GM12878 (cell line): ENCODE data around the gene HACE1. TPM values are rescaled to one million over a fixed set of nuclear protein-coding genes. Genes with fewer than 3 reads are reported as not detected.

Experiments
- ASH2L ChIP-seq: fragments of 300-600, 200-600 bp; sonication (generic); IDR thresholded peaks from 2 replicates; pipeline ENCODE4 v1.6.1; 2017; ENCODE audit warnings: low read depth, mild to moderate bottlenecking, borderline replicate concordance
- BHLHE40 ChIP-seq, 2 experiments: fragments of 450-650 bp in 1 of 2; IDR thresholded peaks; 2 replicates each; pipeline ENCODE4 v1.6.1; 2011 to 2017; ENCODE audit warnings: low read depth in 2 of 2, borderline replicate concordance in 1 of 2, improper control_type of control experiment in 1 of 2, low read length in 1 of 2, mild to moderate bottlenecking in 1 of 2
- CBFB ChIP-seq: IDR thresholded peaks from 2 replicates; pipeline ENCODE4 v1.6.1; 2016; ENCODE audit warnings: antibody characterized with exemption, low read depth
- CEBPB ChIP-seq, 2 experiments: fragments of 150-350 bp in 1 of 2; IDR thresholded peaks; 2 replicates each; pipeline ENCODE4 v1.6.1; 2012 to 2014; ENCODE audit warnings: low read depth in 2 of 2, low read length in 2 of 2, borderline replicate concordance in 1 of 2, inconsistent platforms in 1 of 2
- CHD1 ChIP-seq: IDR thresholded peaks from 2 replicates; pipeline ENCODE4 v1.6.1; 2012; ENCODE audit warnings: low read depth, low read length, improper control_type of control experiment
- ETV6 ChIP-seq, 2 experiments: fragments of 450-650 bp in 1 of 2; IDR thresholded peaks in 1 of 2; conservative IDR thresholded peaks in 1 of 2; 2 replicates each; pipeline ENCODE4 v1.6.1; 2014; ENCODE audit warnings: antibody characterized with exemption in 1 of 2, borderline replicate concordance in 1 of 2, low read depth in 1 of 2, mild to moderate bottlenecking in 1 of 2, moderate library complexity in 1 of 2
- GABPA ChIP-seq: IDR thresholded peaks from 2 replicates; pipeline ENCODE4 v1.6.1; 2014; ENCODE audit warnings: antibody characterized with exemption, low read depth, mild to moderate bottlenecking, inconsistent platforms
- HCFC1 ChIP-seq: fragments of 150-350 bp; IDR thresholded peaks from 2 replicates; pipeline ENCODE4 v1.6.1; 2014; ENCODE audit warnings: low read length
- HDAC2 ChIP-seq: fragments of 200-600 bp; sonication (generic); IDR thresholded peaks from 2 replicates; pipeline ENCODE4 v1.6.1; 2017
- IKZF1 ChIP-seq: fragments of 450-650 bp; conservative IDR thresholded peaks from 2 replicates; pipeline ENCODE4 v1.6.1; 2017; ENCODE audit warnings: antibody characterized with exemption, mild to moderate bottlenecking
- KDM1A ChIP-seq: fragments of 200-600 bp; sonication (generic); IDR thresholded peaks from 2 replicates; pipeline ENCODE4 v1.6.1; 2016; ENCODE audit warnings: borderline replicate concordance
- NFYA ChIP-seq: IDR thresholded peaks from 2 replicates; pipeline ENCODE4 v1.6.1; 2011; ENCODE audit warnings: low read depth, mild to moderate bottlenecking, low read length, improper control_type of control experiment, borderline replicate concordance
- RELA ChIP-seq: fragments of 450-650 bp; IDR thresholded peaks from 2 replicates; pipeline ENCODE4 v1.8.0; 2014; ENCODE audit warnings: borderline replicate concordance; ENCODE audit not compliant: partially characterized antibody
- RFX5 ChIP-seq: IDR thresholded peaks from 2 replicates; pipeline ENCODE4 v1.6.1; 2011; ENCODE audit warnings: low read depth, low read length, improper control_type of control experiment
- SIX5 ChIP-seq: IDR thresholded peaks from 2 replicates; pipeline ENCODE4 v1.6.1; 2011; ENCODE audit warnings: mild to moderate bottlenecking, low read depth, low read length, moderate library complexity; ENCODE audit not compliant: severe bottlenecking
- STAT3 ChIP-seq: IDR thresholded peaks from 2 replicates; pipeline ENCODE4 v1.6.1; 2011; ENCODE audit warnings: low read depth, low read length, improper control_type of control experiment
- SUPT20H ChIP-seq: IDR thresholded peaks from 2 replicates; pipeline ENCODE4 v1.6.1; 2011; ENCODE audit warnings: low read depth, mild to moderate bottlenecking, low read length, moderate library complexity, borderline replicate concordance; ENCODE audit not compliant: control insufficient read depth
- TAF1 ChIP-seq: IDR thresholded peaks from 2 replicates; pipeline ENCODE4 v1.6.1; 2011; ENCODE audit warnings: mild to moderate bottlenecking, low read depth, low read length, borderline replicate concordance
- TCF7 ChIP-seq: IDR thresholded peaks from 2 replicates; pipeline ENCODE4 v1.6.1; 2014; ENCODE audit warnings: antibody characterized with exemption, borderline replicate concordance
- YY1 ChIP-seq: IDR thresholded peaks from 2 replicates; pipeline ENCODE4 v1.6.1; 2011; ENCODE audit warnings: low read depth, mild to moderate bottlenecking, low read length
- ZBED1 ChIP-seq: IDR thresholded peaks from 2 replicates; pipeline ENCODE4 v1.6.1; 2016; ENCODE audit warnings: borderline replicate concordance
- ZNF207 ChIP-seq: fragments of 450-650 bp; IDR thresholded peaks from 2 replicates; pipeline ENCODE4 v1.6.1; 2014; ENCODE audit warnings: antibody characterized with exemption, mild to moderate bottlenecking, borderline replicate concordance
- polyA plus RNA-seq, 11 experiments: library from polyadenylated mRNA; depleted of rRNA in 4 of 11; unstranded in 6 of 11; stranded (reverse) in 5 of 11; fragments of >200 nt; fragmentation: Nextera tagmentation in 4 of 11; fragmentation: Illumina TruSeq in 1 of 11; extraction: Ambion mirVana in 4 of 11; extraction: Trizol in 1 of 11; gene quantifications; 1 replicate in 1 of 11; 2 replicates in 10 of 11; pipeline versions ENCODE4 v1.2.1 to v1.2.3, GENCODE V29; 2011 to 2016; ENCODE audit warnings: inconsistent platforms in 2 of 11, missing spikeins in 2 of 11, low read depth in 1 of 11
- total RNA-seq, 4 experiments: library from RNA; depleted of rRNA in 3 of 4; stranded (reverse); fragments of >200 nt in 3 of 4; fragmentation: Illumina TruSeq in 1 of 4; extraction: Trizol in 1 of 4; gene quantifications; 2 replicates each; pipeline versions ENCODE4 v1.2.1 to v1.2.3, GENCODE V29; 2013 to 2021
- TF ChIP-seq, protein P1 (sequence below): fragments of 450-650 bp; formaldehyde crosslinking; IDR thresholded peaks from 2 replicates; pipeline ENCODE4 v1.5.0; 2022; ENCODE audit warnings: mild to moderate bottlenecking, missing genetic modification characterization
- TF ChIP-seq, protein P2 (sequence below): IDR thresholded peaks from 2 replicates; pipeline ENCODE4 v1.6.1; 2011; ENCODE audit warnings: borderline replicate concordance, low read depth, mild to moderate bottlenecking, moderate library complexity, low read length; ENCODE audit not compliant: insufficient read depth, poor library complexity, severe bottlenecking
- TF ChIP-seq, protein P3 (sequence below): fragments of 450-650 bp; IDR thresholded peaks from 2 replicates; pipeline ENCODE4 v1.6.1; 2014; ENCODE audit warnings: mild to moderate bottlenecking

HACE1 gene
- total and polyA plus RNA-seq, 10 of the 15 experiments (the other 5 are each of a cell fraction or from before 2014, with no cell fraction given): 1.6 to 16.9 (median 5.6) TPM

DNA sequence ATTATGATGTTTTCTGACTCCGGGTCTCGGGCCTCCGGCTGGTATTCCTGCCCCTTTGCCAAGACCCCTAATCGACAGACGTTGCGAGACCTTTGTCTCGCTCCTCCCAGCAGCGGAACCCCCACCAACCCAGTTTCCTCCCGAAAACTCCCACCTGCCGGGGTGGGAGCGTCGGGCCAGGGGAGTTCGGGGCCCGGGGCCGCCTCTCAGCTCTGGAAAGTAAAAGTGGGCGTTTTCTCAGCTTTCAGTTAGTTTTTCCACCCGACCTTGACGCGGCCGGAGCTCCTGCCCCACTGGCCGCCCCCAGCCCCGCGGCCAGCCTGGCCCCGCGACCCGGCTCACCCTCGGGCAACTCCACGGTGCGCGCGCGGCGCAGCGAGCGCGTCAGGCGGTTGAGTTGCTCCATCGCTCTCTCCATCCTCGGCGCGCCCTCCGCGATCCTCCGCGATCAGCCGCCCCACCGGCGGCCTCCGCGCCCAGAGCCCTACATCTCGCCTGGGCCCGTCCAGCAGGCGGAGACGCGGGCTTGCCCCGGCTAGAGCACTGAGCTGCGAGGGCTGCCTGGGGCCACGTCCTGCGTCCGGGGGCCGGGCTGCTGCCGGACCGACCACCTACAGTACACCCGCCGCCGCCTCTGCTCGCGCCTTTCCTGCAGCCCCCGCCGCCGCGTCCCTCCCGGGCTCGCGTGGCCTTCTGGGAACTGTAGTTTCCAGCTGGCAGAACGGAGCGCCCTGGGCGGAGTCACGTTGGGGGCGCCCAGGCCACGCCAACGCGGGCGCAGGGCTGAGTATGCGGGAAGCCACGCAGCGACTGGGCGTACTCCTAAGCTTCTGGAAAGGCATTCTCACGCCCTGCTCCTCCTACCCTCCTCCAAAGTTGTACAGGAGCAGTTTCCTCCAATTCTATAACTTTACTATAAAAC, at the start of gene HACE1 (continued):
- TF ChIP-seq, protein P1, sequence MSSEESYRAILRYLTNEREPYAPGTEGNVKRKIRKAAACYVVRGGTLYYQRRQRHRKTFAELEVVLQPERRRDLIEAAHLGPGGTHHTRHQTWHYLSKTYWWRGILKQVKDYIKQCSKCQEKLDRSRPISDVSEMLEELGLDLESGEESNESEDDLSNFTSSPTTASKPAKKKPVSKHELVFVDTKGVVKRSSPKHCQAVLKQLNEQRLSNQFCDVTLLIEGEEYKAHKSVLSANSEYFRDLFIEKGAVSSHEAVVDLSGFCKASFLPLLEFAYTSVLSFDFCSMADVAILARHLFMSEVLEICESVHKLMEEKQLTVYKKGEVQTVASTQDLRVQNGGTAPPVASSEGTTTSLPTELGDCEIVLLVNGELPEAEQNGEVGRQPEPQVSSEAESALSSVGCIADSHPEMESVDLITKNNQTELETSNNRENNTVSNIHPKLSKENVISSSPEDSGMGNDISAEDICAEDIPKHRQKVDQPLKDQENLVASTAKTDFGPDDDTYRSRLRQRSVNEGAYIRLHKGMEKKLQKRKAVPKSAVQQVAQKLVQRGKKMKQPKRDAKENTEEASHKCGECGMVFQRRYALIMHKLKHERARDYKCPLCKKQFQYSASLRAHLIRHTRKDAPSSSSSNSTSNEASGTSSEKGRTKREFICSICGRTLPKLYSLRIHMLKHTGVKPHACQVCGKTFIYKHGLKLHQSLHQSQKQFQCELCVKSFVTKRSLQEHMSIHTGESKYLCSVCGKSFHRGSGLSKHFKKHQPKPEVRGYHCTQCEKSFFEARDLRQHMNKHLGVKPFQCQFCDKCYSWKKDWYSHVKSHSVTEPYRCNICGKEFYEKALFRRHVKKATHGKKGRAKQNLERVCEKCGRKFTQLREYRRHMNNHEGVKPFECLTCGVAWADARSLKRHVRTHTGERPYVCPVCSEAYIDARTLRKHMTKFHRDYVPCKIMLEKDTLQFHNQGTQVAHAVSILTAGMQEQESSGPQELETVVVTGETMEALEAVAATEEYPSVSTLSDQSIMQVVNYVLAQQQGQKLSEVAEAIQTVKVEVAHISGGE: no peak
- no peak for TF ChIP-seq SUPT20H
- TF ChIP-seq TAF1: peak; percentile 58; the same call in 1 of the 2 replicates
- no peak; the same call in 1 of the 2 replicates for TF ChIP-seq ASH2L
- TF ChIP-seq, protein P2, sequence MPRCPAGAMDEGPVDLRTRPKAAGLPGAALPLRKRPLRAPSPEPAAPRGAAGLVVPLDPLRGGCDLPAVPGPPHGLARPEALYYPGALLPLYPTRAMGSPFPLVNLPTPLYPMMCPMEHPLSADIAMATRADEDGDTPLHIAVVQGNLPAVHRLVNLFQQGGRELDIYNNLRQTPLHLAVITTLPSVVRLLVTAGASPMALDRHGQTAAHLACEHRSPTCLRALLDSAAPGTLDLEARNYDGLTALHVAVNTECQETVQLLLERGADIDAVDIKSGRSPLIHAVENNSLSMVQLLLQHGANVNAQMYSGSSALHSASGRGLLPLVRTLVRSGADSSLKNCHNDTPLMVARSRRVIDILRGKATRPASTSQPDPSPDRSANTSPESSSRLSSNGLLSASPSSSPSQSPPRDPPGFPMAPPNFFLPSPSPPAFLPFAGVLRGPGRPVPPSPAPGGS: no peak
- no peak for TF ChIP-seq HDAC2
- peak; percentile 8 for TF ChIP-seq RELA
- no peak for TF ChIP-seq CEBPB (IDR thresholded peaks at IDR 0.05; ENCODE audit: borderline replicate concordance in 1 of 2, low read depth in 2 of 2, low read length in 2 of 2)
- peak; percentile 67 for TF ChIP-seq ZNF207
- no peak for TF ChIP-seq ZBED1
- no peak for TF ChIP-seq NFYA
- TF ChIP-seq, protein P3, sequence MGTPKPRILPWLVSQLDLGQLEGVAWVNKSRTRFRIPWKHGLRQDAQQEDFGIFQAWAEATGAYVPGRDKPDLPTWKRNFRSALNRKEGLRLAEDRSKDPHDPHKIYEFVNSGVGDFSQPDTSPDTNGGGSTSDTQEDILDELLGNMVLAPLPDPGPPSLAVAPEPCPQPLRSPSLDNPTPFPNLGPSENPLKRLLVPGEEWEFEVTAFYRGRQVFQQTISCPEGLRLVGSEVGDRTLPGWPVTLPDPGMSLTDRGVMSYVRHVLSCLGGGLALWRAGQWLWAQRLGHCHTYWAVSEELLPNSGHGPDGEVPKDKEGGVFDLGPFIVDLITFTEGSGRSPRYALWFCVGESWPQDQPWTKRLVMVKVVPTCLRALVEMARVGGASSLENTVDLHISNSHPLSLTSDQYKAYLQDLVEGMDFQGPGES: no peak
- no peak for TF ChIP-seq TCF7
- peak; percentile 81 for TF ChIP-seq HCFC1
- TF ChIP-seq CHD1: no peak
- TF ChIP-seq ETV6 (conservative IDR thresholded peaks at IDR 0.05 in 1 of 2, IDR thresholded peaks at IDR 0.05 in 1 of 2; ENCODE audit: borderline replicate concordance in 1 of 2, low read depth in 1 of 2): no peak
- peak; percentile 62 for TF ChIP-seq YY1
- no peak for TF ChIP-seq STAT3
- TF ChIP-seq SIX5: peak; percentile 84
- TF ChIP-seq RFX5: no peak
- TF ChIP-seq BHLHE40 (IDR thresholded peaks at IDR 0.05; ENCODE audit: borderline replicate concordance in 1 of 2, low read depth in 2 of 2, low read length in 1 of 2): peak in 1 of 2 experiments; percentile 53; a peak in 2 of 4 replicates
- TF ChIP-seq IKZF1: peak; percentile 96
- TF ChIP-seq KDM1A: no peak
- TF ChIP-seq GABPA: no peak
- no peak for TF ChIP-seq CBFB
